ENCODE measurements around the gene MICAL2.

The MICAL2 gene

DNA sequence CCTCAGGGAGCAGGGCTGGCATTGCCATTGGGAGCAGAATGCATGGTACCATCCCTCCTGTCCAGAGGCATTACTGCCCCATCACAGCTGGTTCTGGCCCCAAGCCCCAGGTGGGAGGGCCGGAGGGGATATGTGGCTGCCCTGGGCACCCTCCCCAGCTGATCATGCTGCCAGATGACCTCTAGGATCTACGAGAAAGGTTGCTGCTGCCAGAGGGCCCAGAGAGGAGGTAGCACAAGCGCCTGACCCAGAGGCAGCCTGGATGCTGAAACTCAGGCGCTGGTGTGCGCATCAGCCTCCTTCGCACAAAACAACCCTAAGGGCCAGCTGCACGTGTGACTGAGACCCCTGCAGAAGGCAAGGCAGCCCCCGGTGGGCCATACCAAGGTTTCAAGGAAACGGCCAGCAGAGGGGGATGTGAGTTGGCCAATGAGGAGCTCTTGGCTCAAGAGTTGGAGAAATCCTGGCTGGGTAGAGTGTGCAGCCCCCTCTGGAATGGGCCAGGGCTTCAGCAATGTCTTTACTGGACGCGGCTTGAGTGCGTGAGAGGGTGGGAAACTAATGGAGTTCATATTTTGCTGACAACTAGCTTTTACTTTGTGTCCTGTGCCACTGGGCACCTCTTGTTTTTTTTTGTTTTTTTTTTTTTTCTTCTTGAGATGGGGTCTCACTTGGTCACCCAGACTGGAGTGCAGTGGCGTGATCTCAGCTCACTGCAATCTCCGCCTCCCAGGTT, 178.7 kb downstream of the MICAL2 start:
- H3K27me3 ChIP-seq (ENCODE audit: insufficient read depth, low read length): no peaks in the 10 kb centered on the region
- no peaks in the 10 kb centered on the region for H3K36me3 ChIP-seq (ENCODE audit: insufficient read depth, low read depth, low read length)
- no peak overlapping the region for H3K4me3 ChIP-seq (ENCODE audit: low read length)
- peaks cover 6% of the 10 kb centered on the region; the same call in 1 of the 2 replicates for H3K4me1 ChIP-seq (ENCODE audit: insufficient read depth, low read length)
- no peaks in the 10 kb centered on the region for H3K9me3 ChIP-seq (ENCODE audit: insufficient read depth, low read depth, low read length)
- H3K27ac ChIP-seq (ENCODE audit: low read length): no peak overlapping the region
- no peak overlapping the region for H3K9ac ChIP-seq (ENCODE audit: low read depth, low read length)

DNA sequence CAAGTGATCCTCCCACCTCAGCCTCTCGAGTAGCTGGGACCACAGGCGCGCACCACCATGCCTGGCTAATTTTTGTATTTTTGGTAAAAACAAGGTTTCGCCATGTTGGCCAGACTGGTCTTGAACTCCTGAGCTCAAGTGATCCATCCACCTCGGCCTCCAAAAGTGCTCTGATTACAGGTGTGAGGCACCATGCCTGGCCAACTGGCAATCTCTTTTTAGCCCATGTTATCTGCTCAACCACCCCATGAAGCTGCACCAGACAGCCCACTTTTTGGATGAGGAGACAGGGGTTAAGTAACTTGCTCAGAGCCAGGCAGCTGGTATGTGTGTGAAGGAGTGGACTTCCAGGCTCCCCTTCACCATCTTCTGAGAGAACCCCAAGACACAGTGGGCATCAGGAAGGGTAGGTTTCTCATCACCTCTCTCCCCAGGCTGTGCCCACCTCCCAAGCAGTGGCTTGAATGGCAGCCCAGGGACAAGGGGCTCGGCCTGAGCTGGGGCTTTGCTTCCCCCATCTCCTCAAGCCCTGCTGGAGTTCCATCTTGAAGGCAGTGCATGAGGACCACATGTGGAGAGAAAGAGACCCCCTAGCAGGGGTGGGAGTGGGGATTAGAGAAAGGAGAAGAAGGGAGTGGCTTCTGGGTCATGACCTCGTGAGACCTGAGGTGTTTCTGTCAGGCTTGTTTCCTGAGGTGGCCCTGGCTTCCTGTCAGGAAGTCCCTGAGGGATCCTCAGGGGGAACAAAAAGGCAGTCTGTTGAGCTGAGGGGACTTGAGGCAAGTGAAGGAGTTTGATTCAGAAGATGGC, 179.5 kb downstream of the MICAL2 start:
- Histone ChIP-seq H3K36me3 (ENCODE audit: insufficient read depth, low read depth, low read length) (no peaks in the 10 kb centered on the region), H3K4me3 (ENCODE audit: low read length) (no peak overlapping the region), H3K27me3 (ENCODE audit: insufficient read depth, low read length) (no peaks in the 10 kb centered on the region), H3K9ac (ENCODE audit: low read depth, low read length) (no peak overlapping the region), H3K4me1 (ENCODE audit: insufficient read depth, low read length) (peaks cover 6% of the 10 kb centered on the region; the same call in 1 of the 2 replicates), H3K9me3 (ENCODE audit: insufficient read depth, low read depth, low read length) (no peaks in the 10 kb centered on the region), H3K27ac (ENCODE audit: low read length) (no peak overlapping the region)

DNA sequence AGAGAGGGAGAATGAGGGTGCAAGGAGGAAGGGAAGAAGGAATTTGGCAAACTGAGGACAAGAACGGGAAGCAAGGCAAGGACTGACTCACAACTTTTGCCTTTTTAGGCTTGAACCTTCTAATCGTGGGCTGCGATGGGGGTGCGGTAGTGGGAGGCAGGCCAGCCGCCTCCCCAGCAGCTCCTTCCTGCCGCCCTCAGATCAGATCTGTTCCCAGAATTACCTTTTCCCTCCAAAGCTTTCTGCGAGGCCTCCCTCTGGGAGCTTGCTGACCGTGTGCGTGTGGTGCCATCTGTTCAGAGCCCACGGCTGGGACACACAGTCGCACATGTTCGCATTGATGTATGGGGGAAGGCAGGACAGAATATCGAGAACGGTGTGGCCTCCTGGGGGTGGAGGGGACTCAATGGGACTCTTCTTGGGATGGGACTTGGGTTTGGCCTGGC, 180.1 kb downstream of the MICAL2 start:
- Histone ChIP-seq H3K4me1 (ENCODE audit: insufficient read depth, low read length) (peaks cover 6% of the 10 kb centered on the region; the same call in 1 of the 2 replicates), H3K27ac (ENCODE audit: low read length) (no peak overlapping the region), H3K9ac (ENCODE audit: low read depth, low read length) (no peak overlapping the region)

DNA sequence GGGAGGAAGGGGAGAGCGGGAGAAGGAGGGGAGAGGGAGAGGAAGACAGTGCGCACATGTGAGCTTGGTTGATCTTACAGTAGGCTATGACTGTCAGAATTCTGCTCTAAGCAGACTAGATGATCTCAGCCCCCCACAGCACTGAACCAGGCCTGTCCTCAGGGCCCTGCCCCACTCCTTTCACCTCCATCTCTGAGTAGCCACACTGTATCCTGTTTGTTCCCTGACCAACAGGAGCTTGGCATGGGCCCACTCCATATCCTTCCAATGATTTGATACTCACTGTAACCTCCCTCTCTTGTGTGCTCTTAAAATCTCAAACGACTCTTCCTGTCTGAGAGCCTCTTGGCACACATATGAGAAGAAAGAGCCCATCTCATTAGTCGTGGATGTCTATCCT, 180.9 kb downstream of the MICAL2 start:
- peaks cover 6% of the 10 kb centered on the region; the same call in 1 of the 2 replicates for H3K4me1 ChIP-seq (ENCODE audit: insufficient read depth, low read length)
- no peak overlapping the region for H3K9ac ChIP-seq (ENCODE audit: low read depth, low read length)
- no peaks in the 10 kb centered on the region for H3K36me3 ChIP-seq (ENCODE audit: insufficient read depth, low read depth, low read length)
- no peak overlapping the region for H3K27ac ChIP-seq (ENCODE audit: low read length)
- no peak overlapping the region for H3K4me3 ChIP-seq (ENCODE audit: low read length)
- no peaks in the 10 kb centered on the region for H3K27me3 ChIP-seq (ENCODE audit: insufficient read depth, low read length)
- H3K9me3 ChIP-seq (ENCODE audit: insufficient read depth, low read depth, low read length): no peaks in the 10 kb centered on the region

More for the DNA sequence above, 180.1 kb downstream of the MICAL2 start:
- no peak overlapping the region for H3K4me3 ChIP-seq (ENCODE audit: low read length)
- H3K9me3 ChIP-seq (ENCODE audit: insufficient read depth, low read depth, low read length): no peaks in the 10 kb centered on the region
- no peaks in the 10 kb centered on the region for H3K27me3 ChIP-seq (ENCODE audit: insufficient read depth, low read length)
- no peaks in the 10 kb centered on the region for H3K36me3 ChIP-seq (ENCODE audit: insufficient read depth, low read depth, low read length)

DNA sequence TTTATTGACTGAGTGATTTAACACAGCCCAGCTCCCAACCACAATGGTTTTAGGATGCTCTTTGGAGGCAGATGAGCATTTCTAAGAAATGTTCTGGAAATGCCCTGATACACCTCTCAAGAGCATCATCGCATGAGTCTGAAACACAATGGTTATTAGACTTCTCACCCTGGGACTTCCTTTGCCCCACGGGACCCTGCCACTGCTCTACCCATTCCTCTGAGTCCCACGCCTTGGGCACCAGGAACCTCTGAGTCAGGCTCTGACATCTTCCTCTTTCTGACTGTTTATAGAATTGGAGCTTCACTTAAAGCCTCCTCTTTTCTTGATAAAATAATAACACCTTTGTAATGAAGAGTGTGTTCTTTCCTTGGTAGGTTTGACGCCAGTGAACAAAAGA, 181.4 kb downstream of the MICAL2 start:
- Histone ChIP-seq H3K27ac (ENCODE audit: low read length) (no peak overlapping the region), H3K27me3 (ENCODE audit: insufficient read depth, low read length) (no peaks in the 10 kb centered on the region), H3K9me3 (ENCODE audit: insufficient read depth, low read depth, low read length) (no peaks in the 10 kb centered on the region), H3K4me1 (ENCODE audit: insufficient read depth, low read length) (peaks cover 6% of the 10 kb centered on the region; the same call in 1 of the 2 replicates), H3K4me3 (ENCODE audit: low read length) (no peak overlapping the region), H3K9ac (ENCODE audit: low read depth, low read length) (no peak overlapping the region), H3K36me3 (ENCODE audit: insufficient read depth, low read depth, low read length) (no peaks in the 10 kb centered on the region)

DNA sequence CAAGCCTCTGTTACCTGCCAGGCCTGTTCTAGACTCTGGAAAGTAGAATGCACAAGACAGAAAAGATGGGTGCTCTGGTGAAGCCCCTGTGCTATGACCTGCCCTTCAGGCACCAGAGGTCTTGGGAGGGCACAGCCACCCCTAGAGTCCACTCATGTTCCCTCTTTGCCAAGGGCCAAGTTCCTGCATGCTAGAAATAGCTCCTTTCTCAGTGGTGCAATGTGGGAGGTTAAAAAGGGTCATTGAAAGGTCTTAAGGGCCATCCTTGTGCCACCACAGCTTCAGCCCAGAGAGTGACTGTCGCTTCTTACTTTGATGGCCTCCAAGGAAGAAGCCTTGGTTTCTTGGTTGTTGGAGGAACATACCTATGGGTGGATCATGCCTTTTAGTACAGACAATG, 182.4 kb downstream of the MICAL2 start:
- H3K9ac ChIP-seq (ENCODE audit: low read depth, low read length): no peak overlapping the region
- no peaks in the 10 kb centered on the region for H3K9me3 ChIP-seq (ENCODE audit: insufficient read depth, low read depth, low read length)
- H3K4me3 ChIP-seq (ENCODE audit: low read length): no peak overlapping the region
- H3K27ac ChIP-seq (ENCODE audit: low read length): no peak overlapping the region
- H3K36me3 ChIP-seq (ENCODE audit: insufficient read depth, low read depth, low read length): no peaks in the 10 kb centered on the region
- H3K27me3 ChIP-seq (ENCODE audit: insufficient read depth, low read length): no peaks in the 10 kb centered on the region
- H3K4me1 ChIP-seq (ENCODE audit: insufficient read depth, low read length): 0 out of 2 replicates have a peak, but pooled peaks cover 3% of the 10 kb centered on the region

DNA sequence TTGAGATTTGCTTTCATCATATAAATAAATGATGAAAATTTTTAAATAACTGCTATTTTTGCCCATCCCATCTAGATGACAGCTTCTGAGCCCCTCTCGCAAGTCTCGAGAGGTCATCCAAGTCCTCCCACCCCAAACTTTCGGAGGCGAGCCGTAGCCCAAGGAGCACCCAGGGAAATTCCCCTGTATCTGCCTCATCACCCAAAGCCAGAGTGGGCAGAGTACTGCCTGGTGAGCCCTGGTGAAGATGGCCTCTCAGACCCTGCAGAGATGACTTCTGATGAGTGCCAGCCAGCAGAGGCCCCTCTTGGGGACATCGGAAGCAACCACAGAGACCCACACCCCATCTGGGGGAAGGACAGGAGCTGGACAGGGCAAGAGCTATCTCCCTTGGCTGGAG, 183.1 kb downstream of the MICAL2 start:
- no peaks in the 10 kb centered on the region for H3K36me3 ChIP-seq (ENCODE audit: insufficient read depth, low read depth, low read length)
- H3K9me3 ChIP-seq (ENCODE audit: insufficient read depth, low read depth, low read length): no peaks in the 10 kb centered on the region
- H3K9ac ChIP-seq (ENCODE audit: low read depth, low read length): no peak overlapping the region
- no peak overlapping the region for H3K27ac ChIP-seq (ENCODE audit: low read length)
- no peak overlapping the region for H3K4me3 ChIP-seq (ENCODE audit: low read length)
- H3K27me3 ChIP-seq (ENCODE audit: insufficient read depth, low read length): no peaks in the 10 kb centered on the region
- H3K4me1 ChIP-seq (ENCODE audit: insufficient read depth, low read length): no peaks in the 10 kb centered on the region

DNA sequence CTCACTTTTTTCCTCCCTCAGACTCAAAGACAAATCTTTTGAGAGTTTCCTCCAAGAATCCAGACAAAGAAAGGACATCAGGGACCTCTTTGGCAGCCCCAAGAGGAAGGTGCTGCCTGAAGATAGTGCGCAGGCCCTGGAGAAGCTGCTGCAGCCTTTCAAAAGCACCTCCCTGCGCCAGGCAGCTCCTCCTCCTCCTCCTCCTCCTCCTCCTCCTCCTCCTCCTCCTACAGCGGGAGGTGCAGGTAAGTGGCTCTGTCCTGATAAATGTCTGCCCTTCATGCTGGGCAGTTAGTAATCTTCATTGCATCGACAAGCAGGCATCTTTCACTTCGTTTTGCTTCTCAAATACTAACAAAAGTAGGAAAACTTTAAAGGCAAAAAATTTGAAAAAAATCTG, 184.2 kb downstream of the MICAL2 start:
- Histone ChIP-seq H3K4me3 (ENCODE audit: low read length) (no peak overlapping the region), H3K9me3 (ENCODE audit: insufficient read depth, low read depth, low read length) (no peaks in the 10 kb centered on the region), H3K4me1 (ENCODE audit: insufficient read depth, low read length) (no peaks in the 10 kb centered on the region), H3K9ac (ENCODE audit: low read depth, low read length) (no peak overlapping the region), H3K27ac (ENCODE audit: low read length) (no peak overlapping the region), H3K27me3 (ENCODE audit: insufficient read depth, low read length) (no peaks in the 10 kb centered on the region), H3K36me3 (ENCODE audit: insufficient read depth, low read depth, low read length) (no peaks in the 10 kb centered on the region)

DNA sequence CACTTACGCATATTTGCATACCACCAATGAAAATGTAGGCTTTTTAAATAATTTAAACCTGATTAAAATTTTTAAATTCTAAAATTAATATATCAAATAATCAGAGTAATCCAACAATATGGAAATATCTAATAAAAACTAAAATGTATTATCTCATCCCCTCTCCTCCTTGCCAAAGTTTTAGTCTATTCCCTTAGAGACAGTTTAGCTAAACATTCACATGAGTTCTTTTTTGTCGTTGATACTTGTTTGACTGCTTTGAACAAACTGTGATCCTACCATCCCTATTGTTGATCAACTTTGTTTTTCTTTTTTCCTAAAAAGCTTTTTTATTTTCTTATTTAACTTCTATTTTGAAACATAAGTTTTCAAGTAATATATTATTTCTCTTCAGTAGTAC, 185.6 kb downstream of the MICAL2 start:
- Histone ChIP-seq H3K4me3 (ENCODE audit: low read length) (no peak overlapping the region), H3K4me1 (ENCODE audit: insufficient read depth, low read length) (no peaks in the 10 kb centered on the region), H3K9ac (ENCODE audit: low read depth, low read length) (no peak overlapping the region), H3K27ac (ENCODE audit: low read length) (no peak overlapping the region), H3K27me3 (ENCODE audit: insufficient read depth, low read length) (no peaks in the 10 kb centered on the region), H3K9me3 (ENCODE audit: insufficient read depth, low read depth, low read length) (no peaks in the 10 kb centered on the region), H3K36me3 (ENCODE audit: insufficient read depth, low read depth, low read length) (no peaks in the 10 kb centered on the region)

DNA sequence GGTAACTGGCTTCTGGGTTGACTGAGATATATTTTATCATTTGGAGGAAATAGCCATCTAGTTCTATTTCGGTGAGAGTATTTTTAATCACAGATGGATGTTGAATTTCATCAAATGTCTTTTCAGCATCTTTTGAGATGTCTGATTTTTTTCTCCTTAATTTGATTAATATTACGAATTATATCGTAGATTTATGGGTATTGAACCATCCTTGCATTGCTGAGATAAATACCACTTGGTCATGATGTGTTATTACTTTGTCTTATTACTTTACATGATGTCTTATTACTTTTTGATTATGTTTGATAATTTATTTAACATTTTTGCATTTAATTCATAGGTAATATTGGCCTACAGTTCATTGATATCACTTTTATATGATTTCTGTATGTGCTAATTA, 188.2 kb downstream of the MICAL2 start:
- Histone ChIP-seq H3K9ac (ENCODE audit: low read depth, low read length) (no peak overlapping the region), H3K4me1 (ENCODE audit: insufficient read depth, low read length) (no peaks in the 10 kb centered on the region), H3K9me3 (ENCODE audit: insufficient read depth, low read depth, low read length) (no peaks in the 10 kb centered on the region), H3K36me3 (ENCODE audit: insufficient read depth, low read depth, low read length) (no peaks in the 10 kb centered on the region), H3K27ac (ENCODE audit: low read length) (no peak overlapping the region), H3K4me3 (ENCODE audit: low read length) (no peak overlapping the region), H3K27me3 (ENCODE audit: insufficient read depth, low read length) (no peaks in the 10 kb centered on the region)

DNA sequence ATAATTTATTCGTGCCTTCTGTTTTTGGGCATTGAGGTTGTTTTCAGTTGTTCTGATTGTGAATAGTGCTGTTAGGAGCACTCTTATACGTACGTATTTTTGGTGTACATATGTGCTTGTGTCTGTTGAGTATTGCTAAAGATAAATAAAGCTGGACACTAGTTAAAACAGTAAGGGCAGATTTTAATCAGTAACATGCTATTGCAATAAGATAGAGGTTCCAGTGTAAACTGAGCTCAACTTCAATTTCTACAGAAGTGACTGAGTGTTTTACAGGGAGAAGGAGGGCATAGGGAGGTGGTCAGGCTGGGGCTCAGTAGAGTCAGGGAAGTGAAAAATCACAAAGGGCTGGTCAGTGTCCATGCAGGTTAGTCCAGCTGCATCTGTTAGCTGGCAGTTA, 191.0 kb downstream of the MICAL2 start:
- Histone ChIP-seq H3K4me3 (ENCODE audit: low read length) (no peak overlapping the region), H3K9me3 (ENCODE audit: insufficient read depth, low read depth, low read length) (no peaks in the 10 kb centered on the region), H3K27me3 (ENCODE audit: insufficient read depth, low read length) (no peaks in the 10 kb centered on the region), H3K4me1 (ENCODE audit: insufficient read depth, low read length) (no peaks in the 10 kb centered on the region), H3K9ac (ENCODE audit: low read depth, low read length) (no peak overlapping the region), H3K27ac (ENCODE audit: low read length) (no peak overlapping the region), H3K36me3 (ENCODE audit: insufficient read depth, low read depth, low read length) (no peaks in the 10 kb centered on the region)
